NOMO-1 treated with DMSO at 0.1 percent for 48 hours (cell line): ENCODE measurements around the gene CFAP61.
A peak's percentile ranks its signal among the peaks of the same experiment; 100 is the strongest.

Source experiments
- DNase-seq: peaks from one replicate; lab custom pipeline; 2025; ENCODE audit not compliant: unreplicated experiment; lab: John Stamatoyannopoulos, UW

CFAP61 gene

GRCh38 chr20:20027284-20027683, 25.0 kb upstream of the CFAP61 start:
- no peak for DNase-seq

GRCh38 chr20:20031790-20032189, 20.5 kb upstream of the CFAP61 start:
- no peak for DNase-seq

GRCh38 chr20:20034486-20034885, 17.8 kb upstream of the CFAP61 start:
- no peak for DNase-seq

- no peak for DNase-seq
These were observed 15.6 kb upstream of the CFAP61 start for GRCh38 chr20:20036756-20037155.

- DNase-seq = no peak
These were observed 14.4 kb upstream of the CFAP61 start for GRCh38 chr20:20037960-20038359.

- DNase-seq = no peak
These were observed 13.7 kb upstream of the CFAP61 start for GRCh38 chr20:20038586-20038985.

- no peak for DNase-seq
These were observed 12.5 kb upstream of the CFAP61 start for GRCh38 chr20:20039752-20040387.

- DNase-seq = peak; percentile 16
These were observed 612 bp upstream of the CFAP61 start for GRCh38 chr20:20051767-20052073.

- DNase-seq = no peak
These were observed 8.1 kb downstream of the CFAP61 start for GRCh38 chr20:20060234-20060998.

- DNase-seq = peak; percentile 8
These were observed 11.8 kb downstream of the CFAP61 start for GRCh38 chr20:20063941-20064702.

- DNase-seq = peak; percentile 7
These were observed 13.0 kb downstream of the CFAP61 start for GRCh38 chr20:20065361-20065760.

GRCh38 chr20:20070871-20071726, 18.8 kb downstream of the CFAP61 start:
- no peak for DNase-seq

GRCh38 chr20:20073801-20074371, 21.6 kb downstream of the CFAP61 start:
- peak; percentile 33 for DNase-seq

- DNase-seq = no peak
These were observed 22.7 kb downstream of the CFAP61 start for GRCh38 chr20:20075032-20075431.

- peak; percentile 34 for DNase-seq
These were observed 24.1 kb downstream of the CFAP61 start for GRCh38 chr20:20076297-20077065.

- no peak for DNase-seq
These were observed 25.7 kb downstream of the CFAP61 start for GRCh38 chr20:20078041-20078440.

- no peak for DNase-seq
These were observed 26.9 kb downstream of the CFAP61 start for GRCh38 chr20:20079102-20079784.

- peak; percentile 78 for DNase-seq
These were observed 31.5 kb downstream of the CFAP61 start for GRCh38 chr20:20083807-20084206.

- DNase-seq = no peak
These were observed 32.0 kb downstream of the CFAP61 start for GRCh38 chr20:20084296-20084752.
